Measurements from ENCODE around the gene ANKRD42.
"Not testable (repeated sequence)": the region's sequence is repeated elsewhere in the genome, so short reads cannot be mapped to it uniquely, and the experiment has no call there.

The ANKRD42 gene

GRCh38 chr11:83255366-83255765 is 61.9 kb downstream of the ANKRD42 start:
- H3K4me1 ChIP-seq (ENCODE audit: control insufficient read depth, insufficient read depth, low read length): no peaks in the 10 kb centered on the region
- H3K4me3 ChIP-seq (ENCODE audit: low read length): no peak overlapping the region
- H3K36me3 ChIP-seq (ENCODE audit: control insufficient read depth, insufficient read depth, low read length): no peaks in the 10 kb centered on the region
- H3K27me3 ChIP-seq (ENCODE audit: control insufficient read depth, insufficient read depth, low read length): no peaks in the 10 kb centered on the region
- no peaks in the 10 kb centered on the region for H3K9me3 ChIP-seq (ENCODE audit: control insufficient read depth, low read length)
- no peak overlapping the region for H3K9ac ChIP-seq (ENCODE audit: low read length)

GRCh38 chr11:83256602-83257340 is 63.3 kb downstream of the ANKRD42 start:
- no peak overlapping the region for H3K4me3 ChIP-seq (ENCODE audit: low read length)
- no peaks in the 10 kb centered on the region for H3K36me3 ChIP-seq (ENCODE audit: control insufficient read depth, insufficient read depth, low read length)
- H3K9ac ChIP-seq (ENCODE audit: low read length): no peak overlapping the region
- H3K9me3 ChIP-seq (ENCODE audit: control insufficient read depth, low read length): no peaks in the 10 kb centered on the region
- no peaks in the 10 kb centered on the region for H3K27me3 ChIP-seq (ENCODE audit: control insufficient read depth, insufficient read depth, low read length)
- no peaks in the 10 kb centered on the region for H3K4me1 ChIP-seq (ENCODE audit: control insufficient read depth, insufficient read depth, low read length)

GRCh38 chr11:83257761-83258168 is 64.3 kb downstream of the ANKRD42 start:
- no peaks in the 10 kb centered on the region for H3K36me3 ChIP-seq (ENCODE audit: control insufficient read depth, insufficient read depth, low read length)
- H3K9me3 ChIP-seq (ENCODE audit: control insufficient read depth, low read length): no peaks in the 10 kb centered on the region
- no peaks in the 10 kb centered on the region for H3K4me1 ChIP-seq (ENCODE audit: control insufficient read depth, insufficient read depth, low read length)
- H3K4me3 ChIP-seq (ENCODE audit: low read length): no peak overlapping the region
- H3K27me3 ChIP-seq (ENCODE audit: control insufficient read depth, insufficient read depth, low read length): no peaks in the 10 kb centered on the region
- H3K9ac ChIP-seq (ENCODE audit: low read length): no peak overlapping the region

GRCh38 chr11:83259559-83259958 is 66.0 kb downstream of the ANKRD42 start:
- Histone ChIP-seq H3K4me3 (ENCODE audit: low read length) (no peak overlapping the region), H3K36me3 (ENCODE audit: control insufficient read depth, insufficient read depth, low read length) (no peaks in the 10 kb centered on the region), H3K9ac (ENCODE audit: low read length) (no peak overlapping the region), H3K27me3 (ENCODE audit: control insufficient read depth, insufficient read depth, low read length) (no peaks in the 10 kb centered on the region), H3K9me3 (ENCODE audit: control insufficient read depth, low read length) (no peaks in the 10 kb centered on the region), H3K4me1 (ENCODE audit: control insufficient read depth, insufficient read depth, low read length) (no peaks in the 10 kb centered on the region)

- Histone ChIP-seq H3K9ac (ENCODE audit: low read length) (no peak overlapping the region), H3K36me3 (ENCODE audit: control insufficient read depth, insufficient read depth, low read length) (no peaks in the 10 kb centered on the region), H3K4me1 (ENCODE audit: control insufficient read depth, insufficient read depth, low read length) (no peaks in the 10 kb centered on the region), H3K4me3 (ENCODE audit: low read length) (no peak overlapping the region), H3K27me3 (ENCODE audit: control insufficient read depth, insufficient read depth, low read length) (no peaks in the 10 kb centered on the region), H3K9me3 (ENCODE audit: control insufficient read depth, low read length) (no peaks in the 10 kb centered on the region)
Measured at GRCh38 chr11:83265331-83265730, 71.8 kb downstream of the ANKRD42 start.

- H3K27me3 ChIP-seq (ENCODE audit: control insufficient read depth, insufficient read depth, low read length); H3K4me3 ChIP-seq (ENCODE audit: low read length); H3K4me1 ChIP-seq (ENCODE audit: control insufficient read depth, insufficient read depth, low read length); H3K9me3 ChIP-seq (ENCODE audit: control insufficient read depth, low read length); H3K9ac ChIP-seq (ENCODE audit: low read length); H3K36me3 ChIP-seq (ENCODE audit: control insufficient read depth, insufficient read depth, low read length): not testable (repeated sequence)
Measured at GRCh38 chr11:83269080-83269479, 75.6 kb downstream of the ANKRD42 start.

GRCh38 chr11:83271734-83272133 is 78.2 kb downstream of the ANKRD42 start:
- not testable (repeated sequence) for H3K9ac ChIP-seq (ENCODE audit: low read length); H3K36me3 ChIP-seq (ENCODE audit: control insufficient read depth, insufficient read depth, low read length); H3K9me3 ChIP-seq (ENCODE audit: control insufficient read depth, low read length); H3K27me3 ChIP-seq (ENCODE audit: control insufficient read depth, insufficient read depth, low read length); H3K4me3 ChIP-seq (ENCODE audit: low read length); H3K4me1 ChIP-seq (ENCODE audit: control insufficient read depth, insufficient read depth, low read length)

- Histone ChIP-seq H3K36me3 (ENCODE audit: control insufficient read depth, insufficient read depth, low read length) (no peaks in the 10 kb centered on the region), H3K9me3 (ENCODE audit: control insufficient read depth, low read length) (no peaks in the 10 kb centered on the region), H3K4me3 (ENCODE audit: low read length) (no peak overlapping the region), H3K27me3 (ENCODE audit: control insufficient read depth, insufficient read depth, low read length) (no peaks in the 10 kb centered on the region), H3K4me1 (ENCODE audit: control insufficient read depth, insufficient read depth, low read length) (no peaks in the 10 kb centered on the region), H3K9ac (ENCODE audit: low read length) (no peak overlapping the region)
Measured at GRCh38 chr11:83272627-83273026, 79.1 kb downstream of the ANKRD42 start.

GRCh38 chr11:83275888-83276641 is 82.6 kb downstream of the ANKRD42 start:
- no peak overlapping the region for H3K9ac ChIP-seq (ENCODE audit: low read length)
- H3K4me1 ChIP-seq (ENCODE audit: control insufficient read depth, insufficient read depth, low read length): no peaks in the 10 kb centered on the region
- H3K36me3 ChIP-seq (ENCODE audit: control insufficient read depth, insufficient read depth, low read length): no peaks in the 10 kb centered on the region
- H3K27me3 ChIP-seq (ENCODE audit: control insufficient read depth, insufficient read depth, low read length): no peaks in the 10 kb centered on the region
- H3K4me3 ChIP-seq (ENCODE audit: low read length): no peak overlapping the region
- H3K9me3 ChIP-seq (ENCODE audit: control insufficient read depth, low read length): no peaks in the 10 kb centered on the region

- Histone ChIP-seq H3K27me3 (ENCODE audit: control insufficient read depth, insufficient read depth, low read length) (no peaks in the 10 kb centered on the region), H3K9me3 (ENCODE audit: control insufficient read depth, low read length) (no peaks in the 10 kb centered on the region), H3K4me3 (ENCODE audit: low read length) (no peak overlapping the region), H3K36me3 (ENCODE audit: control insufficient read depth, insufficient read depth, low read length) (no peaks in the 10 kb centered on the region), H3K4me1 (ENCODE audit: control insufficient read depth, insufficient read depth, low read length) (no peaks in the 10 kb centered on the region), H3K9ac (ENCODE audit: low read length) (no peak overlapping the region)
Measured at GRCh38 chr11:83278351-83278750, 84.8 kb downstream of the ANKRD42 start.

- no peaks in the 10 kb centered on the region for H3K27me3 ChIP-seq (ENCODE audit: control insufficient read depth, insufficient read depth, low read length)
- H3K9ac ChIP-seq (ENCODE audit: low read length): no peak overlapping the region
- H3K4me1 ChIP-seq (ENCODE audit: control insufficient read depth, insufficient read depth, low read length): no peaks in the 10 kb centered on the region
- H3K4me3 ChIP-seq (ENCODE audit: low read length): no peak overlapping the region
- H3K36me3 ChIP-seq (ENCODE audit: control insufficient read depth, insufficient read depth, low read length): no peaks in the 10 kb centered on the region
- no peaks in the 10 kb centered on the region for H3K9me3 ChIP-seq (ENCODE audit: control insufficient read depth, low read length)
Measured at GRCh38 chr11:83280256-83280655, 86.7 kb downstream of the ANKRD42 start.

- no peak overlapping the region for H3K9ac ChIP-seq (ENCODE audit: low read length)
- H3K9me3 ChIP-seq (ENCODE audit: control insufficient read depth, low read length): no peaks in the 10 kb centered on the region
Measured at GRCh38 chr11:83282084-83282716, 88.7 kb downstream of the ANKRD42 start.

More at GRCh38 chr11:83282084-83282716, 88.7 kb downstream of the ANKRD42 start:
- no peaks in the 10 kb centered on the region for H3K4me1 ChIP-seq (ENCODE audit: control insufficient read depth, insufficient read depth, low read length)
- no peak overlapping the region for H3K4me3 ChIP-seq (ENCODE audit: low read length)
- H3K27me3 ChIP-seq (ENCODE audit: control insufficient read depth, insufficient read depth, low read length): no peaks in the 10 kb centered on the region
- no peaks in the 10 kb centered on the region for H3K36me3 ChIP-seq (ENCODE audit: control insufficient read depth, insufficient read depth, low read length)
